ENCODE results near the gene LSM14B. TPM values are rescaled to one million over a fixed set of nuclear protein-coding genes. Genes with fewer than 3 reads are reported as not detected.

Gene LSM14B
- total RNA-seq, 1 donor from 2014 or later = 81.1 TPM

DNA sequence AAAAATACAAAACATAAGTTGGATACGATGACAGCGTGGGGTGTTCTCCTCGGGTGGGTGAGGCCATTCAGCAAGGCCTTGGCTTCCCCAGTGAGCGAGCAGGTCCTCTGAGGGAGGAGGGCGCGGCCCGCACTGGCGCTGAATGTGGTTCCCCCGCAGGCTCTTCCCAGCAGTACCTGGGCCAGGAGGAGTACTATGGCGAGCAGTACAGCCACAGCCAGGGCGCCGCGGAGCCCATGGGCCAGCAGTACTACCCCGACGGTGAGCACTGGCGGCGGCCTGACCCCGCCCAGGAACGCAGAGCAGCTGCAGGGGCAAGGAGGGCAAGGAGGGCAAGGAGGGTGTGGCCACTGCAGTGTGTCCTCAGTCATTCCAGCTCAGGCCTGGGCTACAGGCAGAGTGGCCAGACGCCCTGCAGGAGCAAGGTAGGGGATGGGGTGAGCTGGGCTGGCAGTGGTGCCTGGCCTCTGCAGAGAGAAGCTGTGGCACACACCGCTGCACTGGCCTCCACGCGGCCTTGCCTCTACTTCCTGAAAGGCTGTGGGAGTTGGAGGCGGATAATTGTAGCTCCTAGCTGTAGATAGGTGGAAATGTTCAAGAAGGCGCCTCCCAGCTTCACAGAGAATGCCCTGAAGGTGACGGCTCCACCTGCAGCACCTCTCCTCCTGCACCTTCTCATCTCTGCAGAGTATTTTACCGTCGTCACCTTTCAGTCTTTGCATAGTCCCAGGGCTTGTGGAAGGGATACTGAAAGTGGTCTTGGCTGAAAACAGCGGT is 41.9 kb downstream of the LSM14B start:
- H3K4me1 Mint-ChIP-seq (ENCODE audit: low read depth) = no peaks in the 10 kb centered on the region
- H3K4me3 Mint-ChIP-seq (ENCODE audit: low read depth) = no peak overlapping the region
- no peak overlapping the region for H3K27ac Mint-ChIP-seq
- TF ChIP-seq, protein P1, sequence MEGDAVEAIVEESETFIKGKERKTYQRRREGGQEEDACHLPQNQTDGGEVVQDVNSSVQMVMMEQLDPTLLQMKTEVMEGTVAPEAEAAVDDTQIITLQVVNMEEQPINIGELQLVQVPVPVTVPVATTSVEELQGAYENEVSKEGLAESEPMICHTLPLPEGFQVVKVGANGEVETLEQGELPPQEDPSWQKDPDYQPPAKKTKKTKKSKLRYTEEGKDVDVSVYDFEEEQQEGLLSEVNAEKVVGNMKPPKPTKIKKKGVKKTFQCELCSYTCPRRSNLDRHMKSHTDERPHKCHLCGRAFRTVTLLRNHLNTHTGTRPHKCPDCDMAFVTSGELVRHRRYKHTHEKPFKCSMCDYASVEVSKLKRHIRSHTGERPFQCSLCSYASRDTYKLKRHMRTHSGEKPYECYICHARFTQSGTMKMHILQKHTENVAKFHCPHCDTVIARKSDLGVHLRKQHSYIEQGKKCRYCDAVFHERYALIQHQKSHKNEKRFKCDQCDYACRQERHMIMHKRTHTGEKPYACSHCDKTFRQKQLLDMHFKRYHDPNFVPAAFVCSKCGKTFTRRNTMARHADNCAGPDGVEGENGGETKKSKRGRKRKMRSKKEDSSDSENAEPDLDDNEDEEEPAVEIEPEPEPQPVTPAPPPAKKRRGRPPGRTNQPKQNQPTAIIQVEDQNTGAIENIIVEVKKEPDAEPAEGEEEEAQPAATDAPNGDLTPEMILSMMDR (IDR thresholded peaks at IDR 0.05; ENCODE audit: unreplicated experiment) = no peak
- H3K27me3 Mint-ChIP-seq = no peaks in the 10 kb centered on the region
- H3K9me3 Mint-ChIP-seq (ENCODE audit: low read depth) = no peaks in the 10 kb centered on the region
- peaks cover 9% of the 10 kb centered on the region for H3K36me3 Mint-ChIP-seq (ENCODE audit: insufficient read depth)
- DNase-seq (ENCODE audit: low spot score, unreplicated experiment) = no peak

DNA sequence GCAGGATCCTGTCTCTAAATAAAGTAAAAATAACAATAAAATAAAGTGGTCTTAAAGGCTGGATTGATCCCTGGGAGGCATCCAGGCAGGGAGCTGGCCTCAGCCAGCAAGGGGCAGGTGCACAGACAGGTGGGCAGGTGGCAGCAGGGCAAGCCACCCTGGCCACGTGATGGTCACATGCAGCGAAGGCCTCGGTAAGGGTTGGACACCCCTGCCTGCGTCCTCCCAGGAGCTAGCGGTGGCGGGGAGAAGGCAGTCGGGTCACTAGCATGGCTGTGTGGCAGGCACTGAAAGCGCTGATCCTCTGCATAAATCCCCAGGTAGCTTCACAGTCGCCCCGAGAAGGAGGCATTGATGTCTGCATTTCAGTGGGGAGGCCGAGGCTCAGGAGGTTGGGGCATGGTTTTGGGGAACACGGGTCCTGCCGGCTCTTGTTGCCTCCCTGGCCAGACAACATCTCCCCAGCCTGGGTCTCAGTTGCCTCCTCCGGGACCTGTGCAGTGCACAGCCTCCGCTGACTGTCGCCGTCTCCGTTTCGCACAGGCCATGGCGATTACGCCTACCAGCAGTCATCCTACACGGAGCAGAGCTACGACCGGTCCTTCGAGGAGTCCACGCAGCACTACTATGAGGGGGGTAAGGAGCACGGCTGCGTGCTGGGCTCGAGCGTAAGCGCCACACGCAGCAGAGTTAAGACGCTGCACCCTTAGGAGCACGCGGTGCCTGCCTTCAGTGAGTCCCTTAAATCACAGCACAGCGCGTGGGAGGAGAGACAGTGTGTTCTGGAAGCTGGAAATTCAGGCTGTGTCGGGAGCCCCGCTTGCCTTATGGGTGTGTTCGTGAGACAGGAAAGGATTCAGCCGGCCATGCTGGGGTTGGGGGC is 42.8 kb downstream of the LSM14B start:
- TF ChIP-seq, protein P1 (IDR thresholded peaks at IDR 0.05; ENCODE audit: unreplicated experiment) = no peak
- Mint-ChIP-seq H3K4me3 (ENCODE audit: low read depth) (no peak overlapping the region), H3K4me1 (ENCODE audit: low read depth) (no peaks in the 10 kb centered on the region), H3K9me3 (ENCODE audit: low read depth) (no peaks in the 10 kb centered on the region), H3K36me3 (ENCODE audit: insufficient read depth) (peaks cover 9% of the 10 kb centered on the region), H3K27ac (no peak overlapping the region), H3K27me3 (no peaks in the 10 kb centered on the region)
- DNase-seq (ENCODE audit: low spot score, unreplicated experiment) = no peak

- no peak overlapping the region for H3K4me3 Mint-ChIP-seq (ENCODE audit: low read depth)
- TF ChIP-seq, protein P1 (IDR thresholded peaks at IDR 0.05; ENCODE audit: unreplicated experiment) = no peak
- H3K27ac Mint-ChIP-seq = no peak overlapping the region
- H3K9me3 Mint-ChIP-seq (ENCODE audit: low read depth) = no peaks in the 10 kb centered on the region
- peaks cover 6% of the 10 kb centered on the region for H3K36me3 Mint-ChIP-seq (ENCODE audit: insufficient read depth)
- no peaks in the 10 kb centered on the region for H3K27me3 Mint-ChIP-seq
- no peak for DNase-seq (ENCODE audit: low spot score, unreplicated experiment)
- H3K4me1 Mint-ChIP-seq (ENCODE audit: low read depth) = no peaks in the 10 kb centered on the region
These were observed 43.6 kb downstream of the LSM14B start for GRCh38 chr20:62165762-62166399.

- Mint-ChIP-seq H3K36me3 (ENCODE audit: insufficient read depth) (peaks cover 8% of the 10 kb centered on the region), H3K27ac (no peak overlapping the region), H3K4me3 (ENCODE audit: low read depth) (no peak overlapping the region), H3K4me1 (ENCODE audit: low read depth) (no peaks in the 10 kb centered on the region), H3K27me3 (no peaks in the 10 kb centered on the region), H3K9me3 (ENCODE audit: low read depth) (no peaks in the 10 kb centered on the region)
- TF ChIP-seq, protein P1 (IDR thresholded peaks at IDR 0.05; ENCODE audit: unreplicated experiment) = no peak
- DNase-seq (ENCODE audit: low spot score, unreplicated experiment) = no peak
These were observed 45.2 kb downstream of the LSM14B start for GRCh38 chr20:62167474-62167873.

- H3K9me3 Mint-ChIP-seq (ENCODE audit: low read depth) = no peaks in the 10 kb centered on the region
- TF ChIP-seq, protein P1 (IDR thresholded peaks at IDR 0.05; ENCODE audit: unreplicated experiment) = no peak
- no peak for DNase-seq (ENCODE audit: low spot score, unreplicated experiment)
- H3K4me3 Mint-ChIP-seq (ENCODE audit: low read depth) = no peak overlapping the region
- H3K36me3 Mint-ChIP-seq (ENCODE audit: insufficient read depth) = peaks cover 8% of the 10 kb centered on the region
- no peak overlapping the region for H3K27ac Mint-ChIP-seq
- no peaks in the 10 kb centered on the region for H3K4me1 Mint-ChIP-seq (ENCODE audit: low read depth)
- H3K27me3 Mint-ChIP-seq = no peaks in the 10 kb centered on the region
These were observed 45.8 kb downstream of the LSM14B start for GRCh38 chr20:62168061-62168460.
